HG02852 (cell line): ENCODE data around the gene FNDC1.
"Not testable (repeated sequence)": the region's sequence is repeated elsewhere in the genome, so short reads cannot be mapped to it uniquely, and the experiment has no call there.

Experiments
- ATAC-seq: cut with Tn5 transposase; IDR thresholded peaks from one replicate; pipeline ENCODE4 v1.9.1; 2021; ENCODE audit warnings: mild to moderate bottlenecking, moderate library complexity; ENCODE audit not compliant: unreplicated experiment

FNDC1 gene

GRCh38 chr6:159169193-159169555 lies at the start of gene FNDC1:
Gene FNDC1 (plus strand): TSS chr6:159169400. CDS start chr6:159169597, 197 bp downstream.
- no peak for ATAC-seq

GRCh38 chr6:159119791-159120190 lies 49.4 kb upstream of the FNDC1 start:
- no peak for ATAC-seq

- no peak for ATAC-seq
Observed at GRCh38 chr6:159121486-159121885, 47.7 kb upstream of the FNDC1 start.

DNA sequence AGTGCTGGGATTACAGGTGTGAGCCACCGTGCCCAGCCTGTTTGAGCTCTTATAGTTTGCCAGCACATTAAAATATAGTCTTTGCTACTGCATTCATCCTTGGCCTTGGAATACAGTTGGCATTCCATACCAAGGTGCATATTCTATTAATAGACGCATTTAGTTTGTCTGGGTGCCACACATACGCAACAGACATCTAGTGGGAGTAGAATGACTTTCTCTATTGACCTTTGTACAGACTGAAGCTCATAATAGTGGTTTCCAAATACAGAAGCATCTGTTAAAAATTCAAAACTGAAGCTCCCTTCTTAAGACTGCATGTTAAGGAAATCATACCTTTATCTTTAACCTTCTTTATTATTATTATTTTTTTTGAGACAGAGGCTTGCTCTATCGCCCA lies 46.7 kb upstream of the FNDC1 start:
- no peak for ATAC-seq

DNA sequence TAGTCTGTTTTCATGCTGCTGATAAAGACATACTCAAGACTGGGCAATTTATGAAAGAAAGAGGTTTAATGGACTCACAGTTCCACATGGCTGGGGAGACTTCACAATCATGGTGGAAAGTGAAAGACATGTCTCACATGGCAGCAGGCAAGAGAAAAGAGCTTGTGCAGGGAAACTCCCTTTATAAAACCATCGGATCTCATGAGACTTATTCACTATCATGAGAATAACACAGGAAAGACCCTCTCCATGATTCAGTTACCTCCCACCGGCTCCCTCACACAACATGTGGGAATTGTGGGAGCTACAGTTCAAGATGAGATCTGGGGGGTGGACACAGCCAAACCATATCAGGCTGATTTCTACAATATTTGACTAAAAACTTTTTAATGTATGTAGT lies 45.4 kb upstream of the FNDC1 start:
- ATAC-seq, result not testable (repeated sequence)

GRCh38 chr6:159125014-159125609 lies 44.1 kb upstream of the FNDC1 start:
- no peak for ATAC-seq

DNA sequence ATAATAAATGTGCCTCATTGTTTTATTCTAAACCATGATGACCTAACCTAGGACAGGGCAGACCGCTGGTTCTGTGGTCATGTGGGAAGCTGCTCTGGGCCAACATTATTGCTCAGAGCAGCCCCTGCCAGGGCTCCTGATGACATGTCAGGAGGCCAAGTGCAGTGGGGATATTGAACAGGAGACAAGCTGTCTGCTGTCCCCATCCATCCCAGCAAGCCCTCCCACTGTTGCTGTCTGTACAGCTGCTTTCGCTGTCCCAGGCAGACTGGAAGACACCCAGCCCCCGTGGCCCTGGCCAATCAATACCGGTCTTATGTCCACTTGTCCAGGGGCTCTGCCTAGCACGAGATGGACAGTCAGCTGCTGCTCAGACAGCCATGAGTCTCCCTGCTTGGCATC lies 43.2 kb upstream of the FNDC1 start:
- ATAC-seq, result no peak

DNA sequence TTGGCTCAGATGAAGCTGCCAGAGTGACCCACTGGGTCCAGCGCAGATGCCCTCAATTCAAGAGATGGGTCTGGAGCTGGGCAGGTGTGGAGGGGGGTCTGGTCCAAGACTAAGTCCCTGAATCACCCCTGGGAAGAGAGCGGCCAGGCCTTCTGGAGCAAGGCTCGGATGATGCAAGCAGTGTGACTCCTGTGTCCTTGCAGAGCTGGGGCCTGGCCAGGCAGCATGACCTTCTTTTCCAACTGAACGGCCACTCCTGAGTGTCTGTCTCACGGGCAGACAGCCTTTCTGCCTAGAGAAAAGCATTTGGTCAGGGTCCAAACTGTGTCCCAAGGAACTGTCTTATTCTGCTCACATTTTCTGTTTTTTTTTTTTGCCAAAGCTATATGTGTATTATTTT lies 42.6 kb upstream of the FNDC1 start:
- ATAC-seq, result no peak

DNA sequence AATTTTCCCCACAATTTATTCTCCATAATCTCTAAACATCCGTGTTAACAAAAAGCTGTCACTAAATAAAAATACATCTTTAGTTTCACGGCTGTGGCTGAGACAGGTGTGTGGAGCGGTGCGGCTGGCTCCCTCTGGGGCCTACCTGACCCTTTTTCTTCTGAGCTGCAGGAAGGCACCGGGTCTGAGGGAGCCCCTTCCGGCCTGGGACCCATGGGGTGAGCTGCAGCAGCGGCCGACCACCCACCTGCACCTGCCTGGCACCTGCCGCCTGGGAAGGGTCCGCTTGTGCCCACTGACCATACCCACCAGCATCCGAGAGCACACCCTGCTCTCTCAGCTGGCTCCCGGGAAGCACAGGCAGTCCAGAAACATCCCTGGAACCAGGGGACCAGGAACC lies 41.5 kb upstream of the FNDC1 start:
- no peak for ATAC-seq

DNA sequence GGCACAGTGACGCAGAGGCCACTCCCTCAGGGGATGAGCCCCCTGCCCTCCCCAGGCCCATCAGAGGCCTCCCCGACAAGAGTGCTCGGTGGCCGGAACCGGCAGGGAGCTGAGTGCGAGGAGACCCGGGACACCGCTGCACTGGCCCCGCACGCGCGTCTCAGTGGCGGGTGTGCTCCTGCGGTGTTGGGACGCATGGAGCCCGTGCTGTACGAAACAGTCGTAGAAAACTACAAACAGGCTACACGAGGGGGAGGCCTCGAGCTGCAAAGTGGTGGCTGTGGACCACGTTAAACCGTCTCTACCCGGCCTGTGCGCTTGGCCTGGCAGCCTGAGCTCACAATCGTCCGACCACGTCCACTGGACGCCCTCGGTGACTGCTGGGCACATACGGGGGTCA lies 40.2 kb upstream of the FNDC1 start:
- no peak for ATAC-seq

- ATAC-seq, result no peak
Observed at GRCh38 chr6:159130846-159131245, 38.4 kb upstream of the FNDC1 start.

DNA sequence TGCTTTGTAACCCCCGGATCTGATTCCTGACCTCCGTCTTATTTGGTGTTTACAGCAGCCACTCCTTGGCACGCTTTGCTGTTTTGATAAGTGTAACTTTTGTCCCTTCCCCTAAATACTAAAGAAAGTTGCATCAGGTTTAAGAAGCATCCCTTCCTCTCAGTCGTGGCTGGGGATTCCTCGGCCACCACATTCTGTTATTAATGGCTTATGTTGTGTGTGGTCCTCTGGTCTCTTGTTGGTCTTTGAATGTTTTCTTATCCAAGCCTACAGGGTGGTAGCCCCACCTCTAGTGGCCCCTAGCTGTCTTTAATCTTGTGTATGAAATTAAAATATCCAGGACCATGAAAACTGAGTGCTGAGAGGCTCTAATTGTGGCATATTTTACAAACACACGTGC lies 37.5 kb upstream of the FNDC1 start:
- no peak for ATAC-seq

GRCh38 chr6:159132664-159133063 lies 36.5 kb upstream of the FNDC1 start:
- ATAC-seq, result no peak

DNA sequence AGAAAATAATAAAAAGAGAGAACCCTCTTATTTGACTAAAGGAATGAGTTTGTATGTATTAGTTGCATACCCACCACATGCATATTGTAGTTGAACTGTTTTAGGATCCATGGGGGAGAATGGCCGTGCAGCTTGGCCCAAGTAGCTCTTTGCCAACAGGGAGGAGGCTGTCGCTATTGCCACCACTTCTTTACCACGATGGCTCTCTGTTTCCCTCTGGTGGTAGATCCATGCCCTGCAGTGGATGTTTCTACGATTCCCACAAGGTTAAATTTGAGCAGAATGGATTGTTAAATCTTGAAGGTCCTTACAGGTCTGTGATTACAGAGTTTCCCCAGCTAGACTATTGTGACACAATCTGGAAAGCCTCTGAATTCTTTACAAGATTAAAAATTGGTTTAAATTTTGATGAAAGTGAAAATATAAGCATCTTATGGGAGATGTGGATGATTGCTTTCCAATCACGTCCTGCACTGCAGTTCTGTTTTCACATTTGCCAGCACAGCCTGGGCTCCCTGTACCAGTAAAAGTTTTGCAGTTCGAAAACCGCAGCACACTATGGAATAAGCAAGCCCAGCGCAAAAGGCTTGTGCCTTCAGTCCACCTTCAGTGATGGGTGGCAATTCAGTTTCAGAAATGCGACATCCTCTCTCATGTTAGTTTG lies 34.4 kb upstream of the FNDC1 start:
- ATAC-seq, result no peak

DNA sequence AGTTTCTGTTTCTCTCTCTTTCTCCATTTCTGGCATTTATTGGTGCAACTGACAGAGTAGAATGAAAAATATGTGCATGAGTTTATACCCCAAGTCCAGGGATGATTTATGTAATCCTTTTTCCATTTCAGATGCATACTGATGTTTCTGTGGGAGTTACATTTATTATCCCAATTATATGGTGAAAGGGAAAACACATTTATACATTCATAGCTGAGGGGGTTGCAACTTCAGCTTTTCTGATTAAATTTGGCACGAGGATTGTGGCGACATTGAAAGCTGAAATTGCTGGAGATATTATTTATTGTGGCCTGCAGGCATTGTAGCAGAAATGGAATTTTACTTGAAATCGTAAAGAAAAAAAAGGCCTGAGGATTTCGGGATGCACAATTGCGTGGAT lies 31.5 kb upstream of the FNDC1 start:
- ATAC-seq, result no peak

- ATAC-seq, result no peak
Observed at GRCh38 chr6:159142531-159142930, 26.7 kb upstream of the FNDC1 start.

GRCh38 chr6:159148641-159149040 lies 20.6 kb upstream of the FNDC1 start:
- ATAC-seq, result no peak

GRCh38 chr6:159149641-159150040 lies 19.6 kb upstream of the FNDC1 start:
- no peak for ATAC-seq

- ATAC-seq, result no peak
Observed at GRCh38 chr6:159151266-159151855, 17.8 kb upstream of the FNDC1 start.

GRCh38 chr6:159152041-159152440 lies 17.2 kb upstream of the FNDC1 start:
- no peak for ATAC-seq

DNA sequence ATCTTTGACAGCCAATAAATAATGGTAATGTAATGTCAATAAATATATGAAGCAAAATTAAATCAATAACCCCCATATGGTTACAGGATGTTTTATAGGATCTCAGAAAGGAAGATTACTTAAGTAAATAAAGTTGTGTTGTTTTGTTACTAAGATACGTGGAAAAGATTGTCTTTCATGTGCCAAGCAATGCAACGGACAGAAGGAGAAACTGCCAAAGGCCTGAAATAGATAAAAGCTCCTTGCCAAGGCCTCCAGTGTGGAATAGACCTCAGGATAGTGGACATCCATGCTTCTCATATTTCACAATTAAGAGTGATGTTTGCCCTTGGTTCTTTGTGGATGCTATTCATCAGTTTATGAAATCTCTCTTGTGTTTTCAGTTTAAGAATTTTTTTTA lies 16.4 kb upstream of the FNDC1 start:
- ATAC-seq, result no peak

- ATAC-seq, result no peak
Observed at GRCh38 chr6:159155679-159156078, 13.5 kb upstream of the FNDC1 start.

DNA sequence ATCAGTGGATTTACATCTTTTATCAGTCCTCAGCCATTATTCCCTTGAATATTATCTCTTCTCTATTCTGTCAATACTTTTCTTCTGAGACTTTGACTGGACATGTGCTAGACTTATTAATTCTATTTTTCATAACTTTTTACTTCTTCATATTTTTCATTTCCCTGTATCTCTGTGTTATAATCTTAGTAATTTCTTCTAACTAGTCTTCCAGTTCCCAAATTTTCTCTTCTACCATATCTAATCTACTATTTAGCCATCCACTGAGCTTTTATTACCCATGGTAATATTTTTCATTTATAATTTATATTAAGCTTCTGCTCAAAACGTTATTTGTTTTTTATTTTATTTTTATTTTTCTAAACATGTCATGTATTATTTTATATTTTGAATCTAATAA lies 13.1 kb upstream of the FNDC1 start:
- ATAC-seq, result no peak
